Gastrocnemius medialis (tissue), 4 donors: ENCODE data around the gene PAK5.

ENCODE experiments used
- CTCF ChIP-seq, 5 experiments: fragments of 450-650 bp in 3 of 5; fragments of 200-600 bp in 2 of 5; sonication (generic) in 2 of 5; IDR thresholded peaks in 4 of 5; conservative IDR thresholded peaks in 1 of 5; 1 replicate in 4 of 5; 2 replicates in 1 of 5; pipeline ENCODE4 v1.5.1; 2016 to 2019; ENCODE audit warnings: antibody characterized with exemption in 5 of 5, mild to moderate bottlenecking in 3 of 5, moderate library complexity in 3 of 5
- POLR2A ChIP-seq, 2 donors: fragments of 450-650 bp; IDR thresholded peaks; one replicate each; pipeline ENCODE4 v1.6.1; 2017; ENCODE audit warnings: antibody characterized with exemption in 2 of 2, mild to moderate bottlenecking in 2 of 2, moderate library complexity in 2 of 2

- TF ChIP-seq CTCF (IDR thresholded peaks at IDR 0.05 in 4 of 5, conservative IDR thresholded peaks at IDR 0.05 in 1 of 5): no peak
- TF ChIP-seq POLR2A (IDR thresholded peaks at IDR 0.05): no peak
Observed at GRCh38 chr20:9531581-9531980, 307.3 kb downstream of the PAK5 start.
